GM21526 (cell line): ENCODE measurements around the gene TTLL3.

Experiments used
- ATAC-seq: cut with Tn5 transposase; IDR thresholded peaks from one replicate; pipeline ENCODE4 v1.9.1; 2021; ENCODE audit warnings: moderate library complexity; ENCODE audit not compliant: unreplicated experiment, low FRiP score

The TTLL3 gene

GRCh38 chr3:9806137-9806536 lies 3.9 kb upstream of the TTLL3 start:
- ATAC-seq, result no peak

GRCh38 chr3:9806688-9807589 lies 3.1 kb upstream of the TTLL3 start:
- no peak for ATAC-seq

- ATAC-seq, result no peak
These were observed 2.1 kb upstream of the TTLL3 start for GRCh38 chr3:9807981-9808344.

- peak; percentile 38 for ATAC-seq
These were observed 1.6 kb upstream of the TTLL3 start for GRCh38 chr3:9808345-9809037.

GRCh38 chr3:9809239-9809614 lies 835 bp upstream of the TTLL3 start:
- ATAC-seq, result no peak

- ATAC-seq, result no peak
These were observed 340 bp downstream of the TTLL3 start for GRCh38 chr3:9810433-9810770.

- ATAC-seq, result no peak
These were observed 784 bp downstream of the TTLL3 start for GRCh38 chr3:9810846-9811245.

GRCh38 chr3:9812870-9813483 lies 2.9 kb downstream of the TTLL3 start:
- ATAC-seq, result no peak

GRCh38 chr3:9815986-9816385 lies 5.9 kb downstream of the TTLL3 start:
- no peak for ATAC-seq

- no peak for ATAC-seq
These were observed 7.4 kb downstream of the TTLL3 start for GRCh38 chr3:9817436-9817835.

- ATAC-seq, result no peak
These were observed 8.7 kb downstream of the TTLL3 start for GRCh38 chr3:9818666-9819335.

- no peak for ATAC-seq
These were observed 10.5 kb downstream of the TTLL3 start for GRCh38 chr3:9820543-9820942.

- no peak for ATAC-seq
These were observed 10.9 kb downstream of the TTLL3 start for GRCh38 chr3:9820946-9821345.

GRCh38 chr3:9825451-9826040 lies 15.5 kb downstream of the TTLL3 start:
- no peak for ATAC-seq

GRCh38 chr3:9826815-9827573 lies 16.9 kb downstream of the TTLL3 start:
- ATAC-seq, result no peak

GRCh38 chr3:9828801-9829755 lies 19.0 kb downstream of the TTLL3 start:
- ATAC-seq, result no peak

- no peak for ATAC-seq
These were observed 21.2 kb downstream of the TTLL3 start for GRCh38 chr3:9831253-9831652.

- ATAC-seq, result no peak
These were observed 23.0 kb downstream of the TTLL3 start for GRCh38 chr3:9833078-9833477.
